GM12801 (cell line): ENCODE measurements around the gene YAE1.

Source experiments
- TF ChIP-seq, protein P1 (sequence below): IDR thresholded peaks from one replicate; pipeline ENCODE4 v1.5.1; 2011; ENCODE audit warnings: control low read depth; ENCODE audit not compliant: insufficient read length; ENCODE audit errors: extremely low read depth

YAE1 gene

DNA sequence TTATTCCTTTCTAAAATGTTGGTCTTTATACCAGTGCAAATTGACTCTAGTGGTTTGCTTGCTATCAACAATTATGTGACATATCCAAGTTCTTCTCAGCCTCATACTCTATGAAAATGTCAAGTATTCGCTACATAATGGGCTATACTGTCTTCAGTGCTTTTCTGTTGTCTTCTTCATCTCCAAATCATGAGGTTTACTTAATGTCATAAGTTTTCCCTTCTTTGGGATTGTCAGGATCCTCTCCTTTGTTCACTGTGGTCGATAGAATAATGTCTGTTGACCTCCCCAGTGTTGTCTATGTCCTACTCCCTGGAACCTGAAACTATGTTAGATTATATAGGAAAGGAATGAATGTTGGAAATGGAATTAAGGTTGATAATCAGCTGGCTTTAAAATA, 40.7 kb downstream of the YAE1 start:
- TF ChIP-seq, protein P1, sequence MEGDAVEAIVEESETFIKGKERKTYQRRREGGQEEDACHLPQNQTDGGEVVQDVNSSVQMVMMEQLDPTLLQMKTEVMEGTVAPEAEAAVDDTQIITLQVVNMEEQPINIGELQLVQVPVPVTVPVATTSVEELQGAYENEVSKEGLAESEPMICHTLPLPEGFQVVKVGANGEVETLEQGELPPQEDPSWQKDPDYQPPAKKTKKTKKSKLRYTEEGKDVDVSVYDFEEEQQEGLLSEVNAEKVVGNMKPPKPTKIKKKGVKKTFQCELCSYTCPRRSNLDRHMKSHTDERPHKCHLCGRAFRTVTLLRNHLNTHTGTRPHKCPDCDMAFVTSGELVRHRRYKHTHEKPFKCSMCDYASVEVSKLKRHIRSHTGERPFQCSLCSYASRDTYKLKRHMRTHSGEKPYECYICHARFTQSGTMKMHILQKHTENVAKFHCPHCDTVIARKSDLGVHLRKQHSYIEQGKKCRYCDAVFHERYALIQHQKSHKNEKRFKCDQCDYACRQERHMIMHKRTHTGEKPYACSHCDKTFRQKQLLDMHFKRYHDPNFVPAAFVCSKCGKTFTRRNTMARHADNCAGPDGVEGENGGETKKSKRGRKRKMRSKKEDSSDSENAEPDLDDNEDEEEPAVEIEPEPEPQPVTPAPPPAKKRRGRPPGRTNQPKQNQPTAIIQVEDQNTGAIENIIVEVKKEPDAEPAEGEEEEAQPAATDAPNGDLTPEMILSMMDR = no peak

DNA sequence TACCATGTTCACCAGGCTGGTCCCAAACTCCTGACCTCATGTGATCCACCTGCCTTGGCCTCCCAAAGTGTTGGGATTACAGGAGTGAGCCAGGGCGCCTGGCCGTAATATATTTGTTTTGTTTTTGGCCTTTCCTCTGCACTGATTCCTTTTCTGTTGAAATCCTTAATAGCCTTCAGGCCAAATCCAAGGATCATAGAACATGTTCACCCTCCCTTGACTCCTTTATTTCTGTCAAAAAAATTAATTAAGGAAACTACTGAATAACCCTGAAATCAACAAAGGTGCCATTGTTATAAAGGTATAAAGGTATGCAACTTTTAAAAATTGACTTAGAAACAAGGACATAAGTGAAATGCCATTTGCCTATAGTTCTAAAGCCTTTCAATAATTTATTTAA, 41.7 kb downstream of the YAE1 start:
- TF ChIP-seq, protein P1 = no peak

DNA sequence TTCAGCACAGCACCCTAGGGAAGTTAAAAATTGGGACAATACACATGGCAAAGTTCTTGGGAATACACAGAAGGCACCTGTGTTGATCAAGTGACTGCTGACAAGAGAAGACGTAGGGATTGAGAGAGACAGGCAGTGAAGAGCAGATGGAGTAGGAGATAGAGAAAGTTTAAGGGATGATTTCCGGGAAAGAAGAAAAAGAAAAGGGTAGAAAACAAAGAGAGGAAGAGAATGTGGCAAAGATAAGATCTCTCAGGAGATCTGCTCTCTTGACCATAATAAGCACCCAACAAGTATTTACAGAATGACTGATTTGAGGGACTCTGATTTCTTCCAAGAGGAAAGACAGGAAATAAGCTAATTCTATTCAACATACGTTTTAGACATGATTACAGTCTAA, 42.1 kb downstream of the YAE1 start:
- TF ChIP-seq, protein P1 = no peak

DNA sequence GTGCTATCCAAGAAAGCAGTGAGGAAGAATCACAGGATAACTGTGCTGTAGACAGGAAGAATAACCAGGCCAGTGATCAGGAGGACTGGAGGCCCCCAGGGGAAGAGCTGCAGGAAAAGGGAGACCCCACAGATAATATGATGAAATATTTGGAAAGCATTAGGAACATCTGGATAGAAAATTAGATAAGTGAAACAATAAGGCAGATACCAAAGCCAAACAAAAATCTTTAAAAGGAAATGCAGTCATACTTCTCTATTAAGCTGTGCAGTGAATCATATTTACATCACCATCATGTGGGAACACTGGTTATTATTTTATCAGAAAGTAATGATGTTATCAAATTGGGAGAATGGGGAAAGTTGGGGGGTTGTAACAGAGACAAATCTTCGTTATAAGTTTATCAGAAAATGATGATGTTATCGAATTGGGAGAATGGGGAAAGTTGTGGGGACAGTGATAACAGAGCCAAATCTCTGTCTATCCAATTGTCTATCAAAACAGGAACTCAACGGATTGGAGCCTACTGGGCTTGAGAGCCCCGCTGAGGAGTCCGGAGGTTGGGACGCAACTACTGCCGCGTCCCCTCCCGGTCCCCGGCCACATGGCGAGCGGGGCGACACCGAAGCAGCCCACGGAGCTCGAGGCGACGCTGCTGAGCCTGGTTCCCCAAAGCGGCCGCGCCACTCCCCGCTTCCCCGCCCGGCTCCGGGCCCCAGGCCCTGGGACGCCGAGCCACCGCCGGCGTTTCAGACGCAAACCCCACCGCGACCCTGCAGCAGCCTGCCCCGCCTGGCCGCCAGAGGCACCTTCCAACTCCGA, 43.1 kb downstream of the YAE1 start:
- TF ChIP-seq, protein P1 = no peak

DNA sequence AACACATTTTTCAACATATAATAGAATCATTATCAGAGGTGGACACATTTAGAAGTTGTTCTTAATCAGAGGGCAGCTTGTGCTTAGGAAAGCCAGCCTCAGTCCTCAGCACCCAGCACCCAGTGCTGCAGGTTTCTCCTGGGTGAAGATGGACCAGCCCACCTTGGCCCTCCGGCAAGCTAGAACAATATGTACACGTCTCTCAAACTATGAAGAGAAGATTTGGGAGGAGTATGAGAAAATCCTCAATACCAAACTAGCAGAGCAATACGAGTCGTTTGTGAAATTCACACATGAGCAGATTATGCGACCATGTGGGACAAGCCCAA, 43.7 kb downstream of the YAE1 start:
- TF ChIP-seq, protein P1 = no peak

DNA sequence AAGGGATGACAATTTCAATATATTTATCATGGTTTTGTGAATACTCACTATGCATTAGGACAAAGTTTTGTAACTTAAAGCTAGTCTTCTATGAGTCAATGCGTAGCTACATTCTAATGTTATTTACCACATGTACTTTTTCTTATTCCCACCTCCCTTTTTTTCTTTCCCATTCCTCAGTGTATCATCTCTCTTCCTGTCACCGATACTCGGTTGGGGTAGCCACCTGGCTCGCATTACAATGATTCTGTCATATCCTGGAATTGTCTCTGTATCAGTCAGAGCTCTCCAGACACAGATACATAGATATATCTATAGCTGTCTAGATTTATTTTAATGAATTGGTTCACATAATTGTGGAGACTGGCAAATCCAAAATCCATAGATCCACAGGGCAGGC, 47.4 kb downstream of the YAE1 start:
- TF ChIP-seq, protein P1 = no peak

DNA sequence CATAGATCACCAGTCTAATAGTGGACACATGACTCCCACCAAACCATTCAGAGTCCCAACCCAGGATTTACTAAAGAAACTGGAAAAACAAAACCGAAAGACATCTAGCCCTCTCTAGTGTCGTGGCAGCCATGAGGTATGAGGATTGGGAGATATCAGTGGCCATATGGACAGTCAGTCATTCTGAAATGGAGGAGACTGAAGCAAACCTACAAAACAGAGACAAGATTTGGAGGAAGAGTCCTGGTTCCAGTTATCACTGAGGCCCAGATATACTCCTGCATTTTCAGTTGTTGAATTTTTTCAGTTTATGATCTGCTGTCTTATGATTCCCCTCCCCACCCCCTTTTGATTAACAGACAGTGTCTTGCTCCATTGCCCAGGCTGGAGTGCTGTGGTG, 48.1 kb downstream of the YAE1 start:
- TF ChIP-seq, protein P1 = no peak
